Uterus (tissue), 2 donors: Measurements from ENCODE around the gene ASTN1.

Experiments
- POLR2A ChIP-seq, 2 donors: fragments of 450-650 bp; IDR thresholded peaks; one replicate each; pipeline ENCODE4 v1.6.1; 2016; ENCODE audit warnings: antibody characterized with exemption in 2 of 2, mild to moderate bottlenecking in 1 of 2, moderate library complexity in 1 of 2
- TF ChIP-seq, protein P1 (sequence below), 4 experiments: fragments of 200-600 bp in 2 of 4; fragments of 450-650 bp in 2 of 4; sonication (generic) in 2 of 4; IDR thresholded peaks; one replicate each; pipeline ENCODE4 v1.5.1; 2016 to 2019; ENCODE audit warnings: antibody characterized with exemption in 4 of 4, mild to moderate bottlenecking in 2 of 4, moderate library complexity in 1 of 4

GRCh38 chr1:176884911-176885310 is 279.6 kb downstream of the ASTN1 start:
- TF ChIP-seq, protein P1, sequence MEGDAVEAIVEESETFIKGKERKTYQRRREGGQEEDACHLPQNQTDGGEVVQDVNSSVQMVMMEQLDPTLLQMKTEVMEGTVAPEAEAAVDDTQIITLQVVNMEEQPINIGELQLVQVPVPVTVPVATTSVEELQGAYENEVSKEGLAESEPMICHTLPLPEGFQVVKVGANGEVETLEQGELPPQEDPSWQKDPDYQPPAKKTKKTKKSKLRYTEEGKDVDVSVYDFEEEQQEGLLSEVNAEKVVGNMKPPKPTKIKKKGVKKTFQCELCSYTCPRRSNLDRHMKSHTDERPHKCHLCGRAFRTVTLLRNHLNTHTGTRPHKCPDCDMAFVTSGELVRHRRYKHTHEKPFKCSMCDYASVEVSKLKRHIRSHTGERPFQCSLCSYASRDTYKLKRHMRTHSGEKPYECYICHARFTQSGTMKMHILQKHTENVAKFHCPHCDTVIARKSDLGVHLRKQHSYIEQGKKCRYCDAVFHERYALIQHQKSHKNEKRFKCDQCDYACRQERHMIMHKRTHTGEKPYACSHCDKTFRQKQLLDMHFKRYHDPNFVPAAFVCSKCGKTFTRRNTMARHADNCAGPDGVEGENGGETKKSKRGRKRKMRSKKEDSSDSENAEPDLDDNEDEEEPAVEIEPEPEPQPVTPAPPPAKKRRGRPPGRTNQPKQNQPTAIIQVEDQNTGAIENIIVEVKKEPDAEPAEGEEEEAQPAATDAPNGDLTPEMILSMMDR (IDR thresholded peaks at IDR 0.05) = no peak
- TF ChIP-seq POLR2A (IDR thresholded peaks at IDR 0.05) = no peak
